Mesenteric fat pad (tissue), 1 donor: ENCODE data around the gene LY6G5C. TPM values are rescaled to one million over a fixed set of nuclear protein-coding genes. Genes with fewer than 3 reads are reported as not detected.

Experiments used
- DNase-seq: peaks from one replicate; pipeline ENCODE4 v3.0.0-alpha.2; 2020; ENCODE audit warnings: low spot score
- total RNA-seq: library from RNA; stranded (reverse); fragmentation: NEBNext Ultra II Directional; extraction: Animal tissue kit (Norgen Biotek cat#: 25700); gene quantifications from one replicate; pipeline ENCODE4 v1.2.1, GENCODE V29; 2021
- donor health status: DM: yes; HTN: yes; CAD: no.

Gene LY6G5C
- total RNA-seq, 1 donor from 2014 or later = 1.9 TPM

DNA sequence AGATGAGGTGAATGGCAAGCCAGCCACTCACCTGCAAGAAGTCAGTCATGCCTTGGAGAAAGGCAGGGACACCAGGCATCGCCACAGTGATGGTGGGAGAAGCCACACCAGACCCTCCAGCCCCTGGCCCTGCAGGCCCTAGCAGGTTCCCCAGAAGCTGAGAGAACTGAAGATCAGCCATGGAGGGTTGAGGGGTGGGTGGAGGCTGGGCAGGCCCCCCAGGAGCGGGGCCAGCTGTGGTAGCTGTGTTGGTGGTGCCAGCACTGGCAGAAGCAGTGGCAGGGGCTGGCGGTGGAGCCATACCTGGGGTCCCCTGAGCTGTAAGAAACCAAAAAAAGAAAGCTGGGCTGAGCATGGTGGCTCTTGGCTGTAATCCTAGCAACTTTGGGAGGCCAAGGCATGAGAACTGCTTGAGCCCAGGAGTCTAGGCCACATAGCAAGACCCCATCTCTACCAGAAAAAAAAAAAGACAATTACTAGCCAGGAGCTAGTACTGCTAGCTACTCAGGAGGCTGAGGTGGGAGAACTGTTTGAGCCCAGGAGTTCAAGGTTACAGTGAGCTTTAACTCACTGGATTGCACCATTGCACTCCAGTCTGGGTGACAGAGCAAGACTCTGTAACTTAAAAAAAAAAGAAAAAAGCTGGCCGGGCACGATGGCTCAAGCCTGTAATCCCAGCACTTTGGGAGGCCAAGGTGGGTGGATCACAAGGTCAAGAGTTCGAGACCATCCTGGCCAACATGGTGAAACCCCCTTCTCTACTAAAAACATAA is 37.9 kb downstream of the LY6G5C start:
- no peak for DNase-seq

DNA sequence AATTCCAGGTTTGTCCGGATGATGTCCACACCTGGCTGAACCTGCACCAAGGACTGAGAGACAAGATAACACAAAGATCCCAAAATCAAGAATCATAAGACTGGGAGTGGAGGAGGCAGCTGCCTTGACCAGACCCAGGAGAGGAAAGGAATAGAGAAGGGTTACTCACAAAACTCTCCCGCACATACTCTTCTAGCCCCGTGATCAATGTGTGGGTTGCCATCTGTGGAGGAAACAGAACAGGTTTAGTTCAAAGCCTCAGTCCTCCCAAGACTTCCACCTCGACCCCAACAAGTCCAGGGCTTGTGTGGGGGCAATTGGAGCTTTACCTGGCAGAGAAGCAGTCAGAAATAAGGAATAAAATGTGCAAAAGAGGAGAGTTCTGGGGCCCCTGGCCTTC is 39.5 kb downstream of the LY6G5C start:
- DNase-seq = no peak

- no peak for DNase-seq
These were observed 40.3 kb downstream of the LY6G5C start for GRCh38 chr6:31640612-31641011.

GRCh38 chr6:31639449-31639861 is 41.4 kb downstream of the LY6G5C start:
- DNase-seq = no peak

GRCh38 chr6:31639043-31639442 is 41.8 kb downstream of the LY6G5C start:
- no peak for DNase-seq

GRCh38 chr6:31636698-31637596 is 43.9 kb downstream of the LY6G5C start:
- DNase-seq = no peak

GRCh38 chr6:31634969-31635575 is 45.8 kb downstream of the LY6G5C start:
- DNase-seq = no peak

DNA sequence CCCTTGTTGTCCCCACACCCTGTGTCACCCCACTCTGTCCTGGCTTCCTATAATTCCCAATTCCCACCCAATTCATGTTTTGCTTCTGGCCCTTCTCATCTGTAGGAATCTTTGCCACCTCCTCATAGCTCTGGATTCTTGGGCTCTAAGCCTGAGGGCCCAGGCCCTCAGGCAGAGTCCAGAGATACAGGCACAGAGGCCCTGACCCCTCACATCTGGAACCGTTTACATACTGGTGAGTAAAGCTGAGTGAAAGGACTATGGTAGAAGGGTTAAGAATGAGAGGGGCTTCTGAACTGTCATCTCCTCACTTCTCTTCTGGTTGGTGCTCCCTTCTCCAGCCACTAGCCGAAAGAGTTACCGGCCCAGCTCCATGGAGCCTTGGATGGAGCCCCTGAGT is 46.7 kb downstream of the LY6G5C start:
- DNase-seq = no peak

GRCh38 chr6:31633447-31633846 is 47.4 kb downstream of the LY6G5C start:
- DNase-seq = no peak

DNA sequence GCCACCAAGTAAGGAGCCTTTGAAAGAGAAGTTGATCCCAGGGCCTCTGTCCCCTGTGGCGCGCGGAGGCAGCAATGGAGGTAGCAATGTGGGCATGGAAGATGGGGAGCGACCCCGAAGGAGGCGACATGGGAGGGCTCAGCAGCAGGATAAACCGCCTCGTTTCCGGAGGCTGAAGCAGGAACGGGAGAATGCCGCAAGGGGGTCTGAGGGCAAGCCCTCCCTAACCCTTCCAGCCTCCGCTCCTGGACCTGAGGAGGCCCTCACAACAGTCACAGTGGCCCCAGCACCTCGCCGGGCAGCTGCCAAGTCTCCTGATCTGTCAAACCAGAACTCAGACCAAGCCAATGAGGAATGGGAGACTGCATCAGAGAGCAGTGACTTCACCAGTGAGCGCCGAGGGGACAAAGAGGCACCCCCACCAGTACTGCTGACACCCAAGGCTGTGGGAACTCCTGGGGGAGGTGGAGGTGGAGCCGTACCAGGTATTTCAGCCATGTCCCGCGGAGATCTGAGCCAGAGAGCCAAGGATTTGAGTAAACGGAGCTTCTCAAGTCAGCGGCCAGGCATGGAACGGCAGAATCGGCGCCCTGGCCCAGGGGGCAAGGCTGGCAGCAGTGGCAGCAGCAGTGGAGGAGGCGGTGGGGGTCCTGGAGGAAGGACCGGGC is 48.5 kb downstream of the LY6G5C start:
- no peak for DNase-seq

DNA sequence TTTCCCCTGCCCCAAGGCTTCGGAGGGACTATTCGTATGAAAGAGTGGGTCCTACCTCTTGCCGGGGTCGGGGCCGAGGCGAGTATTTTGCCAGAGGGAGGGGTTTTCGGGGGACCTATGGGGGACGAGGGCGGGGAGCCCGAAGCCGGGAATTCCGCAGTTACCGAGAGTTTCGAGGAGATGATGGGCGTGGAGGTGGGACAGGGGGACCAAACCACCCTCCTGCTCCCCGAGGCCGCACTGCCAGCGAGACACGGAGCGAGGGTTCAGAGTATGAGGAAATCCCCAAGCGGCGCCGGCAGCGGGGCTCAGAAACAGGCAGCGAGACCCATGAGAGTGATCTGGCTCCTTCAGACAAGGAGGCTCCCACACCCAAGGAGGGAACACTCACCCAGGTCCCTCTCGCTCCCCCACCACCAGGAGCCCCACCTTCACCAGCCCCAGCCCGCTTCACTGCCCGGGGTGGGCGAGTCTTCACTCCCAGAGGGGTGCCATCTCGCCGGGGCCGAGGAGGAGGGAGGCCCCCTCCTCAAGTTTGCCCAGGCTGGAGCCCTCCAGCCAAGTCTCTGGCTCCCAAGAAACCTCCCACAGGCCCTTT is 49.1 kb downstream of the LY6G5C start:
- no peak for DNase-seq

DNA sequence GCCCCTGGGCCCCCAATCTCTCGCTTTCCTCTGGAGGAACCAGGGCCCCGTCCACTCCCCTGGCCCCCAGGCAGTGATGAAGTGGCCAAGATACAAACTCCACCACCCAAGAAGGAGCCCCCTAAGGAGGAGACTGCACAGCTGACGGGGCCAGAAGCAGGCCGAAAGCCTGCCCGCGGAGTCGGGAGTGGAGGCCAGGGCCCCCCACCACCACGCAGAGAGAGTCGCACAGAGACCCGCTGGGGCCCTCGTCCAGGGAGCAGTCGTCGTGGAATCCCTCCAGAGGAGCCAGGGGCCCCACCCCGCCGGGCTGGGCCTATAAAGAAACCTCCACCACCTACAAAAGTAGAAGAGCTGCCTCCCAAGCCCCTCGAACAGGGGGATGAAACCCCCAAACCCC is 49.7 kb downstream of the LY6G5C start:
- no peak for DNase-seq

GRCh38 chr6:31630177-31630934 is 50.5 kb downstream of the LY6G5C start:
- DNase-seq = no peak

GRCh38 chr6:31629014-31629413 is 51.9 kb downstream of the LY6G5C start:
- no peak for DNase-seq

- no peak for DNase-seq
These were observed 53.1 kb downstream of the LY6G5C start for GRCh38 chr6:31627690-31628287.

DNA sequence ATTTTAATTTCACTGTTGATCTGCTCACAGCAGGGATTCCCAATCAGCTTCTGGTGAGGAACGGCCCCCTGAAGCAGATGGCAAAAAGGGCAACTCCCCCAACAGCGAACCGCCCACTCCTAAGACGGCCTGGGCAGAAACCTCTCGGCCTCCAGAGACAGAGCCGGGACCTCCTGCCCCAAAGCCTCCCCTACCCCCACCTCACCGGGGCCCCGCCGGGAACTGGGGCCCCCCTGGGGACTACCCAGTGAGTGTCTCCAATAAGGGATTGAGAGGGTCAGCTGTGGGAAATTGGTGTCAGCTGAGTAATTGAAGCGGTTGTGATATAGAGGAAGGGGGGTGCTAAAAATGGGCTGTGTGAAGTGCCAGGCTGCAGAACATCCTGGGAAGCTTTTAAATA is 53.9 kb downstream of the LY6G5C start:
- DNase-seq = no peak
